ENCODE measurements around the gene MACROD2. TPM values are rescaled to one million over a fixed set of nuclear protein-coding genes. Genes with fewer than 3 reads are reported as not detected.

MACROD2 gene
- total and polyA plus RNA-seq, 2 donors (not counting 1 experiment from before 2014, with no cell fraction given), result 5.3 to 6.7 TPM

- Mint-ChIP-seq H3K4me1 (no peaks in the 10 kb centered on the region), H3K9me3 (ENCODE audit: insufficient read depth) (no peaks in the 10 kb centered on the region), H3K27ac (no peak overlapping the region), H3K27me3 (peaks cover 5% of the 10 kb centered on the region), H3K4me3 (no peak overlapping the region)
- WGBS (ENCODE audit: insufficient coverage), result 95% methylated on average over 8 of the region's 12 CpGs
- Histone ChIP-seq H3K79me2 (ENCODE audit: control insufficient read depth, insufficient read depth, low read length) (no peaks in the 10 kb centered on the region), H3K4me2 (replicated peaks; ENCODE audit: low read depth, low read length, poor library complexity, severe bottlenecking) (no peak overlapping the region), H3K4me1 (ENCODE audit: control insufficient read depth in 2 of 2, insufficient read depth in 2 of 2, low read length in 2 of 2) (no peaks in the 10 kb centered on the region), H3K27ac (ENCODE audit: low read length in 2 of 2) (no peak overlapping the region), H3K27me3 (replicated peaks in 1 of 4; ENCODE audit: control extremely low read depth in 1 of 4, control insufficient read depth in 3 of 4, insufficient read depth in 4 of 4, low read length in 3 of 4) (no peaks in the 10 kb centered on the region), H4K20me1 (ENCODE audit: control insufficient read depth, insufficient read depth, low read length, poor library complexity, severe bottlenecking) (no peaks in the 10 kb centered on the region), H3K9ac (ENCODE audit: low read length) (no peak overlapping the region), H2AFZ (ENCODE audit: insufficient read depth, low read depth, low read length, poor library complexity, severe bottlenecking) (no peak overlapping the region), H3K36me3 (replicated peaks in 1 of 2; ENCODE audit: control extremely low read depth in 1 of 2, control insufficient read depth in 1 of 2, extremely low read depth in 1 of 2, insufficient read depth in 2 of 2, low read length in 1 of 2) (no peaks in the 10 kb centered on the region), H3K9me3 (ENCODE audit: control extremely low read depth in 1 of 3, control insufficient read depth in 2 of 3, insufficient read depth in 1 of 3, low read length in 2 of 3) (peaks cover 0 to 9% (median 0%) of the 10 kb centered on the region in 3 donors), H3K4me3 (ENCODE audit: control extremely low read depth in 1 of 5, extremely low read depth in 1 of 5, insufficient read depth in 1 of 5, low read depth in 2 of 5, low read length in 4 of 5) (no peak overlapping the region)
- no peak for ATAC-seq (ENCODE audit: low read depth)
- ChIA-PET CTCF (no interaction called here), POLR2A (no interaction called here)
- DNase-seq, result no peak
- intact Hi-C loops (cut with micrococcal nuclease), result no loop called here
- no peak for TF ChIP-seq EZH2 (IDR thresholded peaks at IDR 0.05; ENCODE audit: borderline replicate concordance, insufficient read depth, low read depth, low read length, poor library complexity, severe bottlenecking)
- TF ChIP-seq, protein P1, sequence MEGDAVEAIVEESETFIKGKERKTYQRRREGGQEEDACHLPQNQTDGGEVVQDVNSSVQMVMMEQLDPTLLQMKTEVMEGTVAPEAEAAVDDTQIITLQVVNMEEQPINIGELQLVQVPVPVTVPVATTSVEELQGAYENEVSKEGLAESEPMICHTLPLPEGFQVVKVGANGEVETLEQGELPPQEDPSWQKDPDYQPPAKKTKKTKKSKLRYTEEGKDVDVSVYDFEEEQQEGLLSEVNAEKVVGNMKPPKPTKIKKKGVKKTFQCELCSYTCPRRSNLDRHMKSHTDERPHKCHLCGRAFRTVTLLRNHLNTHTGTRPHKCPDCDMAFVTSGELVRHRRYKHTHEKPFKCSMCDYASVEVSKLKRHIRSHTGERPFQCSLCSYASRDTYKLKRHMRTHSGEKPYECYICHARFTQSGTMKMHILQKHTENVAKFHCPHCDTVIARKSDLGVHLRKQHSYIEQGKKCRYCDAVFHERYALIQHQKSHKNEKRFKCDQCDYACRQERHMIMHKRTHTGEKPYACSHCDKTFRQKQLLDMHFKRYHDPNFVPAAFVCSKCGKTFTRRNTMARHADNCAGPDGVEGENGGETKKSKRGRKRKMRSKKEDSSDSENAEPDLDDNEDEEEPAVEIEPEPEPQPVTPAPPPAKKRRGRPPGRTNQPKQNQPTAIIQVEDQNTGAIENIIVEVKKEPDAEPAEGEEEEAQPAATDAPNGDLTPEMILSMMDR (IDR thresholded peaks at IDR 0.05), result no peak
Observed at GRCh38 chr20:14470231-14470899, 475.0 kb downstream of the MACROD2 start.

DNA sequence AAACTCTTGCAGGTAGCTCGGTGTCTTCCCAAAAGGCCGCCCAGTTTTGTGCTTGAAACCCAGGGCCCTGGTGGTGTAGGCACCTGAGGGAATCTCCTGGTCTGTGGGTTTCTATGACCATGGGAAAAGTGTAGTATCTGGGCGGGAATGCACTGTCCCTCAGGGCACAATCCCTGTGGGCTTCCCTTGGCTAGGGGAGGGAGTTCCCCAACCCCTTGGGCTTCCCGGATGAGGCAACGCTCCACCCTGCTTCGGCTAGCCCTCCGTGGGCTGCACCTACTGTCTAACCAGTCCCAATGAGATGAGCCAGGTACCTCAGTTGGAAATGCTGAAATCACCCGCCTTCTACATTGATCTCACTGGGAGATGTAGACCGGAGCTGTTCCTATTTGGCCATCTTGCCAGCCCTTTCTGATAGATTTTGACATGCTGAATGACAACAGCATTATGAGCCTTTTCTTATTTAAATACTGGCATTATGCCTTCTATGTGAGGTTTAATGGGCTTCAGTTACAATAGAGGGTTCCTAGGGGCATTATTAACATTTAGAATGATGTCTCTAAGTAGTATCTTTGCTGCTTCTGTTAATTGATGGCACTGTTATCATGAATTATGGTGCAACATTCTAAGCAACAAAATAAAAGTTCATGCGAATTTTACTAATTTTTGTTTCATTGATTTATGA is 475.8 kb downstream of the MACROD2 start:
- intact Hi-C loops (cut with micrococcal nuclease), result no loop called here
- H3K4me3 Mint-ChIP-seq, result no peak overlapping the region

More for the DNA sequence above, 475.8 kb downstream of the MACROD2 start:
- Mint-ChIP-seq H3K9me3 (ENCODE audit: insufficient read depth) (no peaks in the 10 kb centered on the region), H3K27ac (no peak overlapping the region), H3K4me1 (no peaks in the 10 kb centered on the region), H3K27me3 (peaks cover 6% of the 10 kb centered on the region)
- H3K79me2 ChIP-seq (ENCODE audit: control insufficient read depth, insufficient read depth, low read length), result no peaks in the 10 kb centered on the region
- ChIA-PET CTCF (no interaction called here), POLR2A (no interaction called here)
- no peak overlapping the region for H2AFZ ChIP-seq (ENCODE audit: insufficient read depth, low read depth, low read length, poor library complexity, severe bottlenecking)
- 93% methylated on average over 9 of the region's 10 CpGs for WGBS (ENCODE audit: insufficient coverage)
- no peaks in the 10 kb centered on the region for H4K20me1 ChIP-seq (ENCODE audit: control insufficient read depth, insufficient read depth, low read length, poor library complexity, severe bottlenecking)
- H3K4me2 ChIP-seq (replicated peaks; ENCODE audit: low read depth, low read length, poor library complexity, severe bottlenecking), result no peak overlapping the region
- no peaks in the 10 kb centered on the region for H3K36me3 ChIP-seq (replicated peaks in 1 of 2; ENCODE audit: control extremely low read depth in 1 of 2, control insufficient read depth in 1 of 2, extremely low read depth in 1 of 2, insufficient read depth in 2 of 2, low read length in 1 of 2)
- H3K27ac ChIP-seq (ENCODE audit: low read length in 2 of 2), result no peak overlapping the region
- no peaks in the 10 kb centered on the region for H3K4me1 ChIP-seq (ENCODE audit: control insufficient read depth in 2 of 2, insufficient read depth in 2 of 2, low read length in 2 of 2)
- ATAC-seq (ENCODE audit: low read depth) (no peak), DNase-seq (no peak)
- no peak overlapping the region for H3K4me3 ChIP-seq (ENCODE audit: control extremely low read depth in 1 of 5, extremely low read depth in 1 of 5, insufficient read depth in 1 of 5, low read depth in 2 of 5, low read length in 4 of 5)
- TF ChIP-seq EZH2 (IDR thresholded peaks at IDR 0.05; ENCODE audit: borderline replicate concordance, insufficient read depth, low read depth, low read length, poor library complexity, severe bottlenecking), result no peak
- TF ChIP-seq, protein P1 (IDR thresholded peaks at IDR 0.05), result no peak
- H3K9me3 ChIP-seq (ENCODE audit: control extremely low read depth in 1 of 3, control insufficient read depth in 2 of 3, insufficient read depth in 1 of 3, low read length in 2 of 3), result peaks cover 0 to 9% (median 0%) of the 10 kb centered on the region in 3 donors
- H3K9ac ChIP-seq (ENCODE audit: low read length), result no peak overlapping the region
- no peaks in the 10 kb centered on the region for H3K27me3 ChIP-seq (replicated peaks in 1 of 4; ENCODE audit: control extremely low read depth in 1 of 4, control insufficient read depth in 3 of 4, insufficient read depth in 4 of 4, low read length in 3 of 4)
